ENCODE measurements around the gene TCF12.
"Not testable (repeated sequence)": the region's sequence is repeated elsewhere in the genome, so short reads cannot be mapped to it uniquely, and the experiment has no call there.

The TCF12 gene

DNA sequence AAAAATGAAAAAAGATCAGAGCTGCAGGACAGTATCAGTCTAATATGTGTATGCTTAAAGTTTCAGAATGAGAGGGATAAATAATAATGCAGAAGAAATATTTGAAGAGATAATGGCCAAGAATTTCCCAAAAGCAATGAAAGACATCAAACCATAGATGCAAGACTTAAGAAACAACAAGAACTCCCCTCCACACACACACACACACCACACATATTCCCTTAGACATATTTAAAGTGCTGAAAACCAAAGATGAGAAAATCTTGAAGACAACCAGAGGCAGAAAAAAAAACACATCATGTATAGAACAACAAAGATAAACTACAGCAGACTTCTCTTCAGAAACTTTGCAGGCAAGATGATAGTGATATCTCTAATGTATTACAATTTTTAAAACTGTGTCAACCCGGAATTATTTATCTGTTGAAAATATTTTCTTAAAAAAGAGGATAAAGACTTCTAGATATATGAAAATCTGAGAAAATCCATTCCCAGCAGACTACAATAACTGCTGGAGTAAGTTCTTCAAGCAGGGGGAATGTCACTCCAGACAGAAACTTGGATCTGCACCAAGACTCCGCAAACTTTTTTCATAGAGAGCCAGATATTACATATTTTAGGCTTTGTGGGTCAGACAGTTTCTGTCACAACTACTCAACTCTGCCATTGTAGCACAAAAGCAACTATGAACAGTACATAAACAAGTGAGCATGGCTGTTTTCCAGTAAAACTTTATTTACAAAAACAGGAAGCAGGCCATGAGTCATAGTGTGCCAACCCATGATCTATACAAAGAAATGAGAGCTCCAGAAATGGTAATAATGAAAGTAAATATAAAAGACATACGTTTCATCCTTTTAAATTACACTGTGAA lies 234.5 kb downstream of the TCF12 start:
- TF ChIP-seq, protein P1, sequence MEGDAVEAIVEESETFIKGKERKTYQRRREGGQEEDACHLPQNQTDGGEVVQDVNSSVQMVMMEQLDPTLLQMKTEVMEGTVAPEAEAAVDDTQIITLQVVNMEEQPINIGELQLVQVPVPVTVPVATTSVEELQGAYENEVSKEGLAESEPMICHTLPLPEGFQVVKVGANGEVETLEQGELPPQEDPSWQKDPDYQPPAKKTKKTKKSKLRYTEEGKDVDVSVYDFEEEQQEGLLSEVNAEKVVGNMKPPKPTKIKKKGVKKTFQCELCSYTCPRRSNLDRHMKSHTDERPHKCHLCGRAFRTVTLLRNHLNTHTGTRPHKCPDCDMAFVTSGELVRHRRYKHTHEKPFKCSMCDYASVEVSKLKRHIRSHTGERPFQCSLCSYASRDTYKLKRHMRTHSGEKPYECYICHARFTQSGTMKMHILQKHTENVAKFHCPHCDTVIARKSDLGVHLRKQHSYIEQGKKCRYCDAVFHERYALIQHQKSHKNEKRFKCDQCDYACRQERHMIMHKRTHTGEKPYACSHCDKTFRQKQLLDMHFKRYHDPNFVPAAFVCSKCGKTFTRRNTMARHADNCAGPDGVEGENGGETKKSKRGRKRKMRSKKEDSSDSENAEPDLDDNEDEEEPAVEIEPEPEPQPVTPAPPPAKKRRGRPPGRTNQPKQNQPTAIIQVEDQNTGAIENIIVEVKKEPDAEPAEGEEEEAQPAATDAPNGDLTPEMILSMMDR (IDR thresholded peaks at IDR 0.05; ENCODE audit: borderline replicate concordance, control extremely low read depth, extremely low read depth, insufficient read depth, missing control alignments): no peak
- no peak for DNase-seq (ENCODE audit: low spot score)
- in situ Hi-C loops (cut with MboI; ENCODE audit: low sequenced_read_pairs, unreplicated experiment): no loop called here

DNA sequence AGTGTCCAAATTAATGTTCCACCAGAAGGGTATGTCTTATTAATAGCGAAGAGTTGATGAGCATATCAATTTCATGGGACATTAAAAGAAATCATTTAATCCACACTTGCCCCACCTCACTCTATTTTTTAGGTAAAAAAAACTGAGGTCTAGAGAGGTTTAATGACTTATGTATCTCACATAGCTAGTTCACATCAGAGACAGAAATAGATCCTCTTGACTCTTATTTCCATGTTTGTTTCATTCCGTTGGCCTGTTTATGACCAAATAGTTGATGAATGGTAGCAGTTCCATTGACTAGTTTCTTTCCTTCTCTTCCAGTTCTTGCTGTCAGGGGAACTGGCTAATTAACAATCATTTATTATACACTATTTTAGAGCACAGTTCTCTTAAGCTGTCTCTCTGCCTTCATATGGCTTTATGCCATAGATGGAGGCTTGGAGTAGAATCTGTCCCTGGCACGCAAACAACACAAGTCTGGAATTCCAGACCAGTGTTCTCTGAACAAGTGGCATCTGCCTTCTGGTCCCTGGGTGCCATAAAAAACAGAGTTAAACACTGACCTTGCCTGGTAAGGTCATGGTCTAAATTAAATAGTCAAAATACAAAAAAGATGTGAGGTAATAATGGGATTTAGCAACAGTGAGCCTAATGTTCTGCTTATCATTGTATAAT lies 237.9 kb downstream of the TCF12 start:
- in situ Hi-C loops (cut with MboI; ENCODE audit: low sequenced_read_pairs, unreplicated experiment): no loop called here

DNA sequence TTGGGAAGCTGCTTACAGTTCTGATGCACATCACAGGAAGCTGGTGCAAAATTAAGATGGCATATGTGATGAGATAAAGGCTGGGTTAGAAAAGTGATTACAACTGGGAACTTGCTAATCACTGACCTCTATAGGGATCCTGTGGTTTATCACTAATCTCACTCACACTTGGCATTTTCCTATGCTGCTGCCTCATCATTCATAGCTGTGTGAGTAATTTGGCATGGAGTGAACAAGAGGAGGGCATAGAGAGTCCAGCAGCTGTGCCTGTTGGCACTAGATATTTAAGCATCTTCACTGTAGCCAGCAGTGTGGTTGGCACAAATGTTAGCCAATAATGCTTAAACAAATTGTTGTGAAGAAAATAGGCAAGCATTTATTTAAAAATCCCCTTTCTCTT lies 240.1 kb downstream of the TCF12 start:
- in situ Hi-C loops (cut with MboI; ENCODE audit: low sequenced_read_pairs, unreplicated experiment): no loop called here
- TF ChIP-seq, protein P1 (IDR thresholded peaks at IDR 0.05; ENCODE audit: borderline replicate concordance, control extremely low read depth, extremely low read depth, insufficient read depth, missing control alignments): no peak
- DNase-seq (ENCODE audit: low spot score): no peak

More for the DNA sequence above, 237.9 kb downstream of the TCF12 start:
- TF ChIP-seq, protein P1 (IDR thresholded peaks at IDR 0.05; ENCODE audit: borderline replicate concordance, control extremely low read depth, extremely low read depth, insufficient read depth, missing control alignments): no peak
- no peak for DNase-seq (ENCODE audit: low spot score)

DNA sequence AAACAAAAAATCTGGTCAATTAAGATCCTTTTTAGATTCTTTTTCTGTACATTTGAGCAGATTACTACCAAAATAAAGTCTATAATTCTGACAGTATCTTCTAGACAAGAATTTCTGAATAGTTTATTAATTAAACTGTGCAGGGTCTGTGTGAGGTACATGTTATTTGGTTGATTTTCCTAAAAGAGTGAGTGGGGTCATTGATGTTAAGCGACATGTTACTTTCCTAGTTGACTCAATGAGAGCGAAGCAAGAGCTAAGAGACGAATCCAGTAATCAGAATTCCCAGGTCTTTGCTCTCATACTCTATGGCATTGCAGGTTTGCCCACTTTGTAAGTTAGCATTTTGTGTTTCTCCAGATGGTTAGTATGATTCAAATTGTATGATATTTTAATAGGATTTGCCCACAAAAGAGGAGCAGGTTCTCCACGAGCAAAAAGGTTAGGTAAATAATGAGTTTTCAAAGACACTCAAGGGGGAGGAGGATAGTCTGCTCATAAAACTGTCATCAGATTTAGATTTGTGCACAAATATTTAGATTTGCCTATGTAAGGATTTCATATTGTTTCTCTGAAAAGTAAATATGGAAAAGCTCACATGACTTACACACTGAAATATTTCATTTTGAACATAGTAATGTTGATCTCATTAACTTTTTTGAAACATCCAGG lies 240.7 kb downstream of the TCF12 start:
- in situ Hi-C loops (cut with MboI; ENCODE audit: low sequenced_read_pairs, unreplicated experiment): no loop called here
- TF ChIP-seq, protein P1 (IDR thresholded peaks at IDR 0.05; ENCODE audit: borderline replicate concordance, control extremely low read depth, extremely low read depth, insufficient read depth, missing control alignments): no peak
- DNase-seq (ENCODE audit: low spot score): no peak

DNA sequence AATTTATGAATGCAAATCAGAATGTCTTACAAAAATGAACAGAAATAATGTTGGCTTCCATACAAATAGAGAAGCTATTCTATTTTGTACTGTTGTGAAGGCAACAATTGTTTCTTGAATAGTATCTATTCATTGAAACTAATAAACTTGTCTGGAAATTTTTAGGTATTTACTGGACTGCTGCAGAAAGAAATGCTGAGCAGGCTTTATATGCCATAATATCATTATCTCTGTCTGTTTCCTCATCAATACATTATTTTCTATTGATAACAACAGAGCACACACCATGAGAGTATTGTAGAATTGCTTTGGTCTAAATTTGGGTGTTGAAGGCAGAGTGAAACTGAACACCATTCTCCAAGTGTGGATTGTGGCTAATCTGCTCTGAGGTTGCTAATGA lies 241.3 kb downstream of the TCF12 start:
- no peak for DNase-seq (ENCODE audit: low spot score)
- TF ChIP-seq, protein P1 (IDR thresholded peaks at IDR 0.05; ENCODE audit: borderline replicate concordance, control extremely low read depth, extremely low read depth, insufficient read depth, missing control alignments): no peak
- in situ Hi-C loops (cut with MboI; ENCODE audit: low sequenced_read_pairs, unreplicated experiment): no loop called here

DNA sequence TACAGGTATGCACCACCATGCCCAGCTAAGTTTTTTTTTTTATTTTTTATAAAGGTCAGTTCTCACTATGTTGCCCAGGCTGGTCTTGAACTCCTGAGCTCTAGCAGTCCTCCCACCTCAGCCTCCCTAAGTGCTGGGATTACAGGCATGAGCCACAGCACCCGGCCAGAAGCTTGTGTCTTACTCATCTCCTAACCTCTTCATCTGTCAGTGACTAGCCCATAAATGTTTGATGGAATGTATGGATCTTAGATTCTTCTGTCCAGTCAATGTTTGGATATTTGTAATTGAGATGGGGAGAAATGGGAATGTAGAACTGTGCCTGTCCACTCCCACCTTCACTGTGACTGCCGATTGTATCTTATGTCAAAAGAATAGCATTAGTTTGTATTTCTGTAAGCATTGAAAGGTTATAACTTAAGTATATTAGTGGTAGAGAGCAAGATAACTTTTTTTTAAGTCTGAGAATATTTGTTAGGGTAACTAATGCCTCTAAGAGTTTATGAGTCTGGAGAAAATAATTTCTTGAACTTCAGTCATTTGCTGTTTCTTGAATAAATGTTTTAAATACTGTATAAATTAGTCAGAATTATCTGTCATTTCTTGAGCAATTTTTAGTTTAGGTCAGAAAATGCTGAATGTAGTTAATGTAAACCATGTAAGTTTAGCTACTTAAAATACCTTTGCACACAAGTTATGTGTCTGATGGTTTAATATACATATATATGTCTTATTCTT lies 242.5 kb downstream of the TCF12 start:
- TF ChIP-seq, protein P1 (IDR thresholded peaks at IDR 0.05; ENCODE audit: borderline replicate concordance, control extremely low read depth, extremely low read depth, insufficient read depth, missing control alignments): no peak
- DNase-seq (ENCODE audit: low spot score): no peak
- in situ Hi-C loops (cut with MboI; ENCODE audit: low sequenced_read_pairs, unreplicated experiment): no loop called here

DNA sequence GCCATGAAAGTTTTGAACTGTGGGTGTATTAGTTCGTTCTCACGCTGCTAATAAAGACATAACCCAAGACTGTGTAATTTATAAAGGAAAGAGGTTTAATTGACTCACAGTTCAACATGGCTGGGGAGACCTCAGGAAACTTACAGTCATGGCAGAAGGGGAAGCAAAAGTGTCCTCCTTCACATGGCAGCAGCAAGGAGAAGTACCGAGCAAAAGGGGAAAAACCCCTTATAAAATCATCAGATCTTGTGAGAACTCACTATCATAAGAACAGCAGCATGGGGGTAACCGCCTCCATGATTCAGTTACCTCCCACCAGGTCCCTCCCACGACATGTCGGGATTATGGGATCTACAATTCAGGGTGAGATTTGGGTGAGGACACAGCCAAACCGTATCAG lies 245.8 kb downstream of the TCF12 start:
- in situ Hi-C loops (cut with MboI; ENCODE audit: low sequenced_read_pairs, unreplicated experiment); DNase-seq (ENCODE audit: low spot score): not testable (repeated sequence)
